Left renal pelvis (tissue), 4 donors: ENCODE measurements around the gene ZEB2. TPM values are rescaled to one million over a fixed set of nuclear protein-coding genes. Genes with fewer than 3 reads are reported as not detected.

ENCODE experiments used
- DNase-seq, 4 donors: peaks; one replicate each; pipeline ENCODE4 v3.0.0-alpha.2; 2013; ENCODE audit warnings: low read depth in 4 of 4, low spot score in 3 of 4
- polyA plus RNA-seq, 4 donors: library from polyadenylated mRNA; unstranded; fragments of 120-200 nt; gene quantifications; one replicate each; pipeline ENCODE4 v1.2.1, GENCODE V29; 2013; ENCODE audit not compliant: insufficient read length in 4 of 4

ZEB2 gene
- polyA plus RNA-seq, 4 donors = 60.5 to 165 (median 118) TPM

- DNase-seq = no peak
Observed at GRCh38 chr2:144514616-144515091, 5.3 kb downstream of the ZEB2 start.

- no peak for DNase-seq
Observed at GRCh38 chr2:144513388-144514101, 6.4 kb downstream of the ZEB2 start.

- no peak for DNase-seq
Observed at GRCh38 chr2:144512891-144513351, 7.0 kb downstream of the ZEB2 start.

- no peak for DNase-seq
Observed at GRCh38 chr2:144512470-144512869, 7.4 kb downstream of the ZEB2 start.

GRCh38 chr2:144511937-144512336 lies 8.0 kb downstream of the ZEB2 start:
- DNase-seq = no peak

GRCh38 chr2:144511226-144511810 lies 8.6 kb downstream of the ZEB2 start:
- no peak for DNase-seq

GRCh38 chr2:144510294-144510991 lies 9.5 kb downstream of the ZEB2 start:
- DNase-seq = no peak

- no peak for DNase-seq
Observed at GRCh38 chr2:144509879-144510221, 10.1 kb downstream of the ZEB2 start.

GRCh38 chr2:144509001-144509878 lies 10.7 kb downstream of the ZEB2 start:
- DNase-seq = no peak

GRCh38 chr2:144508172-144508851 lies 11.6 kb downstream of the ZEB2 start:
- DNase-seq = no peak

GRCh38 chr2:144507441-144508171 lies 12.3 kb downstream of the ZEB2 start:
- DNase-seq = no peak

GRCh38 chr2:144505245-144505831 lies 14.6 kb downstream of the ZEB2 start:
- DNase-seq = no peak

GRCh38 chr2:144504218-144504641 lies 15.7 kb downstream of the ZEB2 start:
- DNase-seq = no peak

- DNase-seq = no peak
Observed at GRCh38 chr2:144503242-144503641, 16.7 kb downstream of the ZEB2 start.

GRCh38 chr2:144502369-144502768 lies 17.6 kb downstream of the ZEB2 start:
- DNase-seq = no peak

GRCh38 chr2:144501627-144502026 lies 18.3 kb downstream of the ZEB2 start:
- no peak for DNase-seq

- DNase-seq = no peak
Observed at GRCh38 chr2:144501118-144501517, 18.8 kb downstream of the ZEB2 start.

GRCh38 chr2:144500563-144500962 lies 19.4 kb downstream of the ZEB2 start:
- no peak for DNase-seq

GRCh38 chr2:144498277-144498676 lies 21.6 kb downstream of the ZEB2 start:
- no peak for DNase-seq
